HT-29 (cell line): ENCODE data around the gene FBXW11. TPM values are rescaled to one million over a fixed set of nuclear protein-coding genes. Genes with fewer than 3 reads are reported as not detected.

ENCODE experiments used
- DNase-seq: peaks from one replicate; pipeline ENCODE4 v3.0.0-alpha.2; 2015; ENCODE audit warnings: low spot score
- total RNA-seq: library from RNA; depleted of rRNA; stranded (reverse); fragments of >200 nt; shearing (Covaris generic); gene quantifications from 2 replicates; pipeline ENCODE4 v1.2.3, GENCODE V29; 2014; rRNA removed

FBXW11 gene
- 30.4 and 33.4 TPM in 2 replicates for total RNA-seq

DNA sequence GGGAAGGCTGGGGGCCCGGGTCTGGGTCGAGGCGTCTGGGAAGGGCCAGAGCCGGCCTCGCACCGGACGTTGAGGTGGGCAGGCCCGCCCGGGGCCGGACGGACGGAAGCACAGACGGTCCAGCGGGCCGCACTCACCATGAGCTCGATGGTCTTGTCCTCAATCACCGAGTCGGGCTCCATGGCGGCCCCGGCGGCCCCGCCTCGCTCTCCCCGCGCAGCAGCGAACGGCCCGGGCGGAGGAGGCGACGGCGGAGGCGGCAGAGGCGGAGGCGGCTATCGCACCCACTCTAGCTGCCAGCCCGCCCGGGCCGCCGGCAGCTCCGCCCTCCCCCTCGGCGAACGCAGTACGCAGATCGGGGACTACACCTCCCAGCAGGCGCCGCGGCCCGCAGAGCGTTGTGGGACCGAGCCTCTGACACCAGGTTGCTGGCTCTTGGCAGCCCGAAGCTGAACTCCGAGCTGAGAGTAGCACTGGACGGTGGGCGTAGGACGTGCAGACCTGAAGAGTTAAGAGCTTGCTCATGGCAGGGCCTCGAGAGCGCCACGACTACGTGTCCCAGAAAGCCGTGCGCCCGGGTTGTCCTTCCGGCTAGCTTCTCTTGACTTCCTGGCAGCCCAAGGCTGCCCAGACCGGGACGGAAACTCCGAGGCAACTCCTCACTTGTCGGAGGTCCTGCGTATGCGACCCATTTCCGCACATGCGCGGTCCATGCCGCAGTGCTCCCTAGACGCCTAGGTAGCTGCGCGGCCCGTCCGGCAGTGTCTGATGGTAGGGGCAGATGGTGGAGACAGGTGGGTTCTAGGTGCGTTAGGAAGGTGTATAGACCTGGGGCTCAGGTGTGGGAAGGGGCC lies at the start of gene FBXW11:
TSS of gene FBXW11 (minus strand) at position 318 of the 854 bp plus-strand sequence. CDS start at position 182, 136 bp downstream.
- DNase-seq = peak; percentile 97

DNA sequence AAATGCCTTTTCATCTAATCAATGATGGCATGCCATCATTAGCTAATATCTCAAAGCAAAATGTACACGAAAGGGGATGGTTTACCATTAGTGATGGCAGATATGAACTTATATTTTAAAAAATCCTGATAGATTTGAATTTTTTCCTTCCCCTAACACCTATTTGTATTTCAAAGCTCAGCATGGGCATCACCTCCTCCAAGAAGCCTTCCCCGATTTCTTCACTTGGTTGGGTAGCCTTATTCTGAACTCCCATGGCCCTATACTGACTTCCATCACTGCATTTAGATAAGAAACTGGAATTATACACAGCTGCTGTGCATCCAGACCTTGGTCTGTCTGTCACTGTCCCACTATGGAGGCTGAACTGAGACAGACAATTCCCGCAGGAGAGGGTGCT lies 49.6 kb upstream of the FBXW11 start:
- DNase-seq = no peak

DNA sequence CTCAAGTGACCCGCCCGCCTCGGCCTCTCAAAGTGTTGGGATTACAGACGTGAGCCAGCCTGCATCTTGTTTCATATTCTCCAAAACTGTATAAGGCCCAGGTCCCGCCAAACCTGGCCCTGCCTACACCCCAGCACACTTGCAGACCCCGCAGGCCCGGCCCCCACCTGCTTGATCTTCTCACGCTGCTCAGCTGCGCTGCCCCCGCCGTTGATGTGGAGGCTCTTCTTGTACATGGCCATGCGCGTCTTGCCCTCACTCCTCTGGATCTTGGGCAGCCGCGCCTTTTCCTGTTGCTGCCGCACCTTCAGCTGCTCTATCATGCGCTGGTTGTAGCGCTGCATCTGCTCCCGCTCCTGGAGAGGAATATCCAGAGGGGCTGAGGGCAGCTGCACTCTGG lies 49.0 kb upstream of the FBXW11 start:
- no peak for DNase-seq

DNA sequence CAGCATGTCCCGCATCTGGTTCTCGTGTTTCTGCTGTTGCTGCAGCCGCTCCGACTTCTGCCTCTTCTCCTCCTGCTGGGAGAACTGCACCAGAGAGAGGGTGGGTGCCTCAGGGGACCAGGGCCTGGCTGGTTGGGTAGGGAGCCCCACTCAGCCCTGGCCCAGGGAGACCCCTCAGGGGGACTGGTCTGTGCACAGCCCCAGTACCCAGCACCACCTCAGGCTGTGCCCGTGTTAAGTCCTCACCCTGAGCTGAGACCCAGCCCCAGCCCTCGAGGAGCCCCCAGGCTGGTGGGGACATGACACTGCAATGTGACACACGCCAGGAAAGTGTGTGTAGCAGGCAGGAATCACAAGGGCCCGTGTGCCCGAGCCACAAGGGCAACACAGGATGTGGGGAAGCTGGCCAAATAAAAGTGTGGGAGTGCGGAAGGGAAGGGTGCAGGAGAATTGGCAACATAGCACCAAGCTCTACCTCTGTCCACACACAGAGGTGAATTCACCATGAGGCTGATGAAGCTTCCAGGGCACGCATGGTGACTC lies 48.2 kb upstream of the FBXW11 start:
- no peak for DNase-seq

- no peak for DNase-seq
These were observed 46.2 kb upstream of the FBXW11 start for GRCh38 chr5:172052450-172053236.

DNA sequence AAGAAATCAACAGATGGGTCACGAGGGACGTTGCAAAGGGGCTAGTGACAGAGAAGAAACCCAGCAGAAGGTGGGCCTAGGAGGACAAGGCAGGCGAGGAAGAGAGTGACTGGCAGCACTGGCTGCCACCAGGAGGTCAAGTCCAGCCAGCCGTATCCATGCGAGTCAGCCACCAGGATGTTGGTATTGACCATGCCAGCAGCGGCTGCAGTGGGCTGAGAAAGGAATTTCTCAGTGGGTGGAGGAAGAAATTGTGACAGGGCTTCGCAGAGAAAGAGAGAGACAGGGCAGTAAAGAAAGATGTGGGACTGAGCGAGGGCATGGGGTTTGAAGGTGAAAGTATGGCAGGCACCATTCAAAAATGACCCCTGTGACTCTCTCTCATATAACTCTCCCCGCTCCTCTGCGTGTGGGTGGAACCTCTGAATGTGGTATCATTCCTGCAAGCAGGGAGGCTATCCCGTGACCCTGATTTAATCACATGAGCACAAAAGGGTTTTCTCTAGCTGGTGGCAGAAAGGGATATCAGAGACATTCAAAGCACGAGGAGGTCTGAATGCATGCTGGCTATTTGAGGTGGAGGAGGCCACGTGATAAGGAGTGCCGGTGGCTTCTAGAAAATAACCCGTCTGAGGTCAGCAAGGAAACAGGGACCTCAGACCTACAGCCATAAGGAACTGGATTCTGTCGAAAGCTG lies 45.4 kb upstream of the FBXW11 start:
- no peak for DNase-seq

DNA sequence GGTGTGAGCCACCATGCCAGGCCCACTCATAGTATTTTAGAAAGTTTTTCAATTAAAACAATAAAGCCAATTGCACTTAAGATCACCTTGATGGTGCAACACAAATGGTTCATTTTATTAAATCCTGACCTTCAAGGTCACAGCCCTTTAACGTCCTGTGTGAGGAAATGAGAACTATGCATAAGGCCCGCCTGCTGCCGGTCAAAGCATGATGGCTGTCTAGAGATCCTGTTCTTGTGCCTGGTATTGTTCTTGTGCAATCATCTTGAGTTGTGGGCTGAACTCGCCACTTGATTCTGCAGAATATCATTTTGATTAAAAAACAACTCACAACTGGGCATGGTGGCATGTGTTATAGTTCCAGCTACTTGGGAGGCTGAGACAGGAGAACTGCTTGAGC lies 43.6 kb upstream of the FBXW11 start:
- DNase-seq = no peak

DNA sequence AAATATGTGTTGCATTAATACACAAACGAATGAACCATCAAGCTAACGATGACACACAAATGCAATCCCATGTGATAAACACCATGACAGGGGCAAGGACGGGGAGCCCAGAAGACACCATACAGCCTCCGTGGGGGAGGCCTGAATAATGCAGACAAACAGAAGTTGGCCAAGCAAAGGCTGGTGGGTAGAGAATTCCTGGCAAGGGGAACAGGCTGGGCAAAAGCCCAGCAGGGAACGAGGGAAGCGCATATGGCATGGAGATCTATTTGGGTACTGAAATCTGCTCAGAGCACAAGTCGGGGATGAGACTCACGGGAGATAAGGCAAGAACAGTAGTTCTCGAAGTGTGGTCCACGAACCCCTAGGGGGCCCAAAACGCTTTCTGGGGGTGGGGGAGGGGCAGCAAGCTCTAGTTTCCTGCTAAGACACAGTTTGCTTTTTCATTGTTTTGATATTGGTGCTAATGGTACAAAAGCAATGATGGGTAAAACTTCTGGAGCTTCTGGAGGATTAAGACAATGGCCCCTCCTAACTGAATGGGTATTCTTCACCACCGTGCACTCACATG lies 42.9 kb upstream of the FBXW11 start:
- DNase-seq = no peak

- DNase-seq = no peak
These were observed 42.2 kb upstream of the FBXW11 start for GRCh38 chr5:172048539-172049101.

- no peak for DNase-seq
These were observed 41.7 kb upstream of the FBXW11 start for GRCh38 chr5:172048170-172048422.

- no peak for DNase-seq
These were observed 40.2 kb upstream of the FBXW11 start for GRCh38 chr5:172046593-172046992.

- no peak for DNase-seq
These were observed 38.8 kb upstream of the FBXW11 start for GRCh38 chr5:172045315-172045632.

- DNase-seq = no peak
These were observed 38.3 kb upstream of the FBXW11 start for GRCh38 chr5:172044631-172045314.

DNA sequence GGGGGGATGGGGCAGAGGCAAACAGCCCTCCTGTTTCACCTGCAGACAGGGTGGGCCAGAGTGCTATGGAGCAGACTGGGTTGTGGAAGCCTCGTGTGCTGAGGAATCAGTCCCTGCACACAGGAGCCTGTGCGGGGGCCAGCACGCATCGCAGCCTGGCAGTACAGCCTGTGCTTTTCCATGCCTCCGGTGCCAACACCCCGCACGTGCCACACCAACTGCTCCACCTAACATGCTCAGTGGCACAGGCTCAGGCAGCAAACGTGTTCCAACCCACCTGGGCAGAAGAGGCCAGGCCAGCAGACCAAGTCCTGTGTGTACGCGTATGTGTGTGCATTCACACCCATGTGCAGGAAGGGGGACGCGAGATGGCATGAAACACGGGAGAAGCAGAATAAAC lies 37.4 kb upstream of the FBXW11 start:
- no peak for DNase-seq

DNA sequence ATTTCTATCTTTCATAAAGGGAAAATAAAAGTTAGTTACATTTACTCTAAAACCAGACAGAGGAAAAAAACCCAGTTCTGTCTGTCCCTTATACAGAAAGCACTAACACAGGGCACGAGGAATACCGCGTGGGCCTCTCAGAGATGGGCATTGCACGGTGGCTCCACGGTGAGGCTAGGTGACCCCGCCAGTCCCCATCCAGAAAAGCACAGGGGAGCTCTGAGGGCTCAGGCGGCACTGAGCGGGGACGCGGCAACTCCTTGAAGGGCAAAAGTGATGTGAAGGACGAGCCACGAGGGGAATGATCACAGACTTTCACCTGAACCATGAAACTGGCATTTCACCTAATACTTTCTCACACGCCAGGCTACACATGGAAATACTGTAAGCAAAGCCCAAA lies 35.7 kb upstream of the FBXW11 start:
- DNase-seq = no peak

GRCh38 chr5:172038167-172038566 lies 31.7 kb upstream of the FBXW11 start:
- no peak for DNase-seq

GRCh38 chr5:172035049-172035448 lies 28.6 kb upstream of the FBXW11 start:
- DNase-seq = no peak

DNA sequence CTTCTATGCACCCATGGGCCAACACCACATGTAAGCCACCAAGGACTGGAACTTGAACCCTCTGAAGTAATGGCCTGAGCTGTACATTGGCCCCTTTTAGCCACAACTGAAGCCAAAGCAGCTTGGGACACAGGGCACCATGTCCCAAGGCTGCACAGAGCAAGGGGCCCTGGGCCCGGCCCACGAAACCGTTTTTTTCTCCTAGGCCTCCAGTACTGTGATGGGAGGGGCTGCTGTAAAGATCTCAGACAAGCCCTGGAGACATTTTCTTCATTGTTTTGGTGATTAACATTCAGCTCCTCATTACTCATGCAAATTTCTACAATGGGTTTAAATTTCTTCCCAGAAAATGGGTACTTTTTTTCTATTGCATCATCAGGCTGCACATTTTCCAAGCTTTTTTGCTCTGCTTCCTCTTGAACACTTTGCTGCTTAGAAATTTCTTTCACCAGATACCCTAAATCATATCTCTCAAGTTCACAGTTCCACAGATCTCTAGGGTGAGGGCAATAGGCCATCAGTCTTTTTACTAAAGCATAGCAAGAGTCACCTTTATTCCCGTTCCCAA lies 25.5 kb upstream of the FBXW11 start:
- DNase-seq = no peak

DNA sequence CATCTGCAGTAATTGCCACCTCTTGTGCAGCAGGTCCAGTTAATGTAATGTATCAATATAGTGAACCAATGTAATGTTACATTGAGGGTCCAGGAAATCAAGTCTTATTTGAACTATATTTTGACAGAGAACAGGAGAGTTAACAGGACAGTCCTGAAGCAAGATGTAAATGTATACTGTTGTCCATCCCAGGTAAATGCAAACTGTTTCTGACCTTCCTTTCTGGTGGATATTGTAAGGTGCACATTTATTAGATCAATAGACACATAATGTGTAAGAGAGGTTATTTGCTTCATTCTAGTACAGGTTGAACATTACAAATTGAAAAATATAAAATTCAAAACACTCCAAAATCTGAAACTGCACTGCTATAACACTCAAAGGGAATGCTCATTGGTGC lies 23.4 kb upstream of the FBXW11 start:
- no peak for DNase-seq

DNA sequence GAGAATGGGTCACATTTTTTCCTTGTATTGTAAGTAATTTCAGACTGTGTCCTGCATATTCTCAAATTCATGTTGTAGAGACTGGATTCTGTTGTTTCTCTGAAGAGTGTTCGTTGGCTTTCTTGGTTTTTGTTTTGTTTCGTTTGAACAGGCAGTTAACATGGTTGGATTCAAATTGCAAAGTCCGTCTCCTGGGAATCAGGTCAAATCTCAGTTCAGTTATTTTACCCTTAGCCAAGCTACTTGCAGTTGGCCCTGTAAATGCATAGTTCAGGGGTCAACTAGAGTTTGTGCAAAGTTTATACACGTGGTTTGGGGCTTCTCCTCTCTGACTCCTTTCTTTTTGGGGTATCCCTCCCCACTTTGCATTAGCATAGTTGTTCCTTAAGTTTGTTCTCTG lies 21.7 kb upstream of the FBXW11 start:
- no peak for DNase-seq
